BJ (cell line): Measurements from ENCODE around the gene IFNLR1. TPM values are rescaled to one million over a fixed set of nuclear protein-coding genes. Genes with fewer than 3 reads are reported as not detected.

Experiments
- CTCF ChIA-PET: fragments of 350-600 bp; formaldehyde crosslinking; extraction: SDS; loops from one replicate; lab custom pipeline; 2021; ENCODE audit warnings: antibody characterized with exemption, inconsistent platforms; lab: Yijun Ruan, JAX
- POLR2A ChIA-PET: fragments of 300-600 bp; sonication (Branson Sonifier 250); formaldehyde crosslinking; extraction: SDS; loops from one replicate; lab custom pipeline; 2021; ENCODE audit warnings: antibody characterized with exemption; lab: Charles Lee
- DNase-seq: peaks from one replicate; pipeline ENCODE4 v3.0.0-alpha.2; 2011; ENCODE audit warnings: low read depth
- H3K27me3 ChIP-seq: 2 replicates; pipeline ENCODE4 v1.6.0; 2011; ENCODE audit warnings: low read length; ENCODE audit not compliant: control insufficient read depth, insufficient read depth
- H3K36me3 ChIP-seq: 2 replicates; pipeline ENCODE4 v1.5.1; 2011; ENCODE audit warnings: low read length; ENCODE audit not compliant: control insufficient read depth, insufficient read depth
- H3K4me3 ChIP-seq: 2 replicates; pipeline ENCODE4 v1.5.1; 2011; ENCODE audit warnings: low read depth, mild to moderate bottlenecking, control low read depth, low read length
- CTCF ChIP-seq: IDR thresholded peaks from 2 replicates; pipeline ENCODE4 v1.5.1; 2011; ENCODE audit warnings: low read depth, mild to moderate bottlenecking, control low read depth, inconsistent platforms, low read length, moderate library complexity; ENCODE audit not compliant: insufficient read depth
- polyA plus RNA-seq: library from polyadenylated mRNA; depleted of rRNA; stranded (reverse); fragments of >200 nt; gene quantifications from 2 replicates; pipeline ENCODE4 v1.2.3, GENCODE V29; 2011

IFNLR1 gene
- polyA plus RNA-seq, 1 experiment: not detected

GRCh38 chr1:24141311-24141997 is 45.6 kb downstream of the IFNLR1 start:
- peaks cover 9% of the 10 kb centered on the region for H3K27me3 ChIP-seq
- ChIA-PET CTCF (interaction anchor here (0.8 to 2.5 kb wide), 6 partner anchors 9 to 70 kb away, joined by 3 to 15 read pairs (median 4); no protein-coding TSS in a partner anchor), POLR2A (no interaction called here)
- DNase-seq: no peak
- H3K36me3 ChIP-seq: no peaks in the 10 kb centered on the region
- no peak overlapping the region for H3K4me3 ChIP-seq
- no peak for TF ChIP-seq CTCF

GRCh38 chr1:24140741-24141181 is 46.3 kb downstream of the IFNLR1 start:
- Histone ChIP-seq H3K36me3 (no peaks in the 10 kb centered on the region), H3K27me3 (peaks cover 9% of the 10 kb centered on the region), H3K4me3 (no peak overlapping the region)
- CTCF ChIA-PET: interaction anchor here (1.1 to 2.5 kb wide), 2 partner anchors 9 to 14 kb away, joined by 4 to 15 read pairs; no protein-coding TSS in a partner anchor
- TF ChIP-seq CTCF: no peak
- POLR2A ChIA-PET: no interaction called here
- no peak for DNase-seq

DNA sequence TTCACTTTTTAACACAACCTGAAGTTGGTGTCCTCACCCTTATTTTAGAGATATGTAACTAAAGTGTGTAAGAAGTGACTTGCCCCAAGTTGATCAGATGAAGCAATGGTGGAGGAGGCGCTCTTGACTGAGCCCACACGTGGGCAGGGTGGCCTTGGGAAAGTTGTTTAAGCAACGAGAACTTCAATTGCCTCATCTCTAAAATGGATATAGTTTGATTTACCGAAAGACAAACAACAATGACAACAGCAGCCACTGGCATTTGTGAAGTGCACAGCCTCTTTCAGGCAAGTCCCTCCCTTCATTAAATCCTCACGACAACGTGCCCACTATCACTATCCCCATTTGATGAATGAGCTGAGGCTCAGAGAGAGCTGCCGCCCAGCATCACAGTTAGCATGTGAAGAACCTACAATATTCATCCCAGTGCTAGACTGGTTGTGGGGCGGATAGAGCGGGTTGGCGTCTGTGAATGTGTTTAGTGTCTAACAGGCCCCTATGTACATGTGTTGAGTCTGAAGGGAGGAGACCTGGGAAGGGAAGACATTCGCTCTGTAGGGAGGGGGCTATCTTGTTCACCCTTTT is 47.2 kb downstream of the IFNLR1 start:
- no peak for TF ChIP-seq CTCF
- H3K36me3 ChIP-seq: no peaks in the 10 kb centered on the region
- POLR2A ChIA-PET: no interaction called here
- no peak overlapping the region for H3K4me3 ChIP-seq
- peaks cover 9% of the 10 kb centered on the region for H3K27me3 ChIP-seq
- CTCF ChIA-PET: interaction anchor here (2.0 to 2.5 kb wide), 2 partner anchors 10 kb away, joined by 8 to 15 read pairs; no protein-coding TSS in a partner anchor
- DNase-seq: no peak

DNA sequence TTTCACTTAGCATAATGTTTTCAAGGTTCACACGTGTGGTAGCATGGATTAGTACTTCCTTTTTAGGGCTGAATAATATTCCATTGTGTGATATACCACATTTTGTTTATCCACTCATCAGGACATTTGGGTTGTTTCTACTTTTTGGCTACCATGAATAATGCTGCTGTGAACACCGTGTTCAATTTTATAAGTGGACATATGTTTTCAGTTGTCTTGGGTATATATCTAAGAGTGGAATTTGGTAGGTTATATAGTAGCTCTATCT is 47.9 kb downstream of the IFNLR1 start:
- POLR2A ChIA-PET: no interaction called here

More for the DNA sequence above, 47.9 kb downstream of the IFNLR1 start:
- no peak for TF ChIP-seq CTCF
- DNase-seq: no peak
- Histone ChIP-seq H3K36me3 (no peaks in the 10 kb centered on the region), H3K27me3 (peaks cover 10% of the 10 kb centered on the region), H3K4me3 (no peak overlapping the region)
- CTCF ChIA-PET: interaction anchor here (2.0 kb wide), 1 partner anchor 11 kb away, joined by 8 read pairs; no protein-coding TSS in a partner anchor
